ENCODE results near the gene NOX3.

The NOX3 gene

GRCh38 chr6:155444120-155444917 lies 11.3 kb downstream of the NOX3 start:
- Histone ChIP-seq H2AFZ (ENCODE audit: low read depth, low read length) (no peak overlapping the region), H3K9ac (ENCODE audit: low read length) (no peak overlapping the region), H3K79me2 (ENCODE audit: low read length) (no peaks in the 10 kb centered on the region), H3K9me3 (ENCODE audit: insufficient read depth, low read length) (no peaks in the 10 kb centered on the region), H3K4me3 (ENCODE audit: low read length) (no peak overlapping the region), H3K4me1 (ENCODE audit: low read length) (peaks cover 5% of the 10 kb centered on the region; the same call in 1 of the 2 replicates), H3K27ac (ENCODE audit: low read length) (no peak overlapping the region), H3K4me2 (ENCODE audit: low read length) (no peak overlapping the region), H3K36me3 (replicated peaks; ENCODE audit: low read depth, low read length) (no peaks in the 10 kb centered on the region), H3K27me3 (ENCODE audit: low read depth, low read length) (no peaks in the 10 kb centered on the region), H4K20me1 (ENCODE audit: insufficient read depth, low read length) (no peaks in the 10 kb centered on the region)
- TF ChIP-seq CTCF (IDR thresholded peaks at IDR 0.05; ENCODE audit: low read depth, low read length): no peak
- no peak for TF ChIP-seq EZH2phosphoT487 (IDR thresholded peaks at IDR 0.05; ENCODE audit: low read depth)

GRCh38 chr6:155443168-155443567 lies 12.5 kb downstream of the NOX3 start:
- no peaks in the 10 kb centered on the region for H3K36me3 ChIP-seq (replicated peaks; ENCODE audit: low read depth, low read length)

GRCh38 chr6:155442562-155442961 lies 13.1 kb downstream of the NOX3 start:
- Histone ChIP-seq H3K4me3 (ENCODE audit: low read length) (no peak overlapping the region), H3K4me2 (ENCODE audit: low read length) (no peak overlapping the region), H3K4me1 (ENCODE audit: low read length) (peaks cover 7% of the 10 kb centered on the region; the same call in 1 of the 2 replicates), H3K27me3 (ENCODE audit: low read depth, low read length) (no peaks in the 10 kb centered on the region), H4K20me1 (ENCODE audit: insufficient read depth, low read length) (no peaks in the 10 kb centered on the region), H3K9ac (ENCODE audit: low read length) (no peak overlapping the region), H3K27ac (ENCODE audit: low read length) (no peak overlapping the region), H3K9me3 (ENCODE audit: insufficient read depth, low read length) (no peaks in the 10 kb centered on the region), H2AFZ (ENCODE audit: low read depth, low read length) (no peak overlapping the region), H3K36me3 (replicated peaks; ENCODE audit: low read depth, low read length) (no peaks in the 10 kb centered on the region), H3K79me2 (ENCODE audit: low read length) (no peaks in the 10 kb centered on the region)
- TF ChIP-seq CTCF (IDR thresholded peaks at IDR 0.05; ENCODE audit: low read depth, low read length): no peak
- TF ChIP-seq EZH2phosphoT487 (IDR thresholded peaks at IDR 0.05; ENCODE audit: low read depth): no peak

More at GRCh38 chr6:155443168-155443567, 12.5 kb downstream of the NOX3 start:
- TF ChIP-seq CTCF (IDR thresholded peaks at IDR 0.05; ENCODE audit: low read depth, low read length) (no peak), EZH2phosphoT487 (IDR thresholded peaks at IDR 0.05; ENCODE audit: low read depth) (no peak)
- no peak overlapping the region for H2AFZ ChIP-seq (ENCODE audit: low read depth, low read length)
- no peak overlapping the region for H3K27ac ChIP-seq (ENCODE audit: low read length)
- H3K79me2 ChIP-seq (ENCODE audit: low read length): no peaks in the 10 kb centered on the region
- no peak overlapping the region for H3K9ac ChIP-seq (ENCODE audit: low read length)
- no peak overlapping the region for H3K4me2 ChIP-seq (ENCODE audit: low read length)
- H3K9me3 ChIP-seq (ENCODE audit: insufficient read depth, low read length): no peaks in the 10 kb centered on the region
- H3K4me1 ChIP-seq (ENCODE audit: low read length): peaks cover 7% of the 10 kb centered on the region; the same call in 1 of the 2 replicates
- no peaks in the 10 kb centered on the region for H4K20me1 ChIP-seq (ENCODE audit: insufficient read depth, low read length)
- no peak overlapping the region for H3K4me3 ChIP-seq (ENCODE audit: low read length)
- no peaks in the 10 kb centered on the region for H3K27me3 ChIP-seq (ENCODE audit: low read depth, low read length)

GRCh38 chr6:155441112-155441465 lies 14.6 kb downstream of the NOX3 start:
- Histone ChIP-seq H3K36me3 (replicated peaks; ENCODE audit: low read depth, low read length) (no peaks in the 10 kb centered on the region), H3K9ac (ENCODE audit: low read length) (no peak overlapping the region), H3K27me3 (ENCODE audit: low read depth, low read length) (no peaks in the 10 kb centered on the region), H3K27ac (ENCODE audit: low read length) (no peak overlapping the region), H3K4me1 (ENCODE audit: low read length) (peaks cover 7% of the 10 kb centered on the region; the same call in 1 of the 2 replicates), H3K9me3 (ENCODE audit: insufficient read depth, low read length) (no peaks in the 10 kb centered on the region), H3K79me2 (ENCODE audit: low read length) (no peaks in the 10 kb centered on the region), H3K4me3 (ENCODE audit: low read length) (no peak overlapping the region), H2AFZ (ENCODE audit: low read depth, low read length) (no peak overlapping the region), H3K4me2 (ENCODE audit: low read length) (no peak overlapping the region), H4K20me1 (ENCODE audit: insufficient read depth, low read length) (no peaks in the 10 kb centered on the region)
- TF ChIP-seq CTCF (IDR thresholded peaks at IDR 0.05; ENCODE audit: low read depth, low read length) (no peak), EZH2phosphoT487 (IDR thresholded peaks at IDR 0.05; ENCODE audit: low read depth) (no peak)
